ENCODE measurements around the gene WFIKKN1. TPM values are rescaled to one million over a fixed set of nuclear protein-coding genes. Genes with fewer than 3 reads are reported as not detected.

The WFIKKN1 gene
- total RNA-seq, 1 experiment from 2014 or later = 0.47 TPM

DNA sequence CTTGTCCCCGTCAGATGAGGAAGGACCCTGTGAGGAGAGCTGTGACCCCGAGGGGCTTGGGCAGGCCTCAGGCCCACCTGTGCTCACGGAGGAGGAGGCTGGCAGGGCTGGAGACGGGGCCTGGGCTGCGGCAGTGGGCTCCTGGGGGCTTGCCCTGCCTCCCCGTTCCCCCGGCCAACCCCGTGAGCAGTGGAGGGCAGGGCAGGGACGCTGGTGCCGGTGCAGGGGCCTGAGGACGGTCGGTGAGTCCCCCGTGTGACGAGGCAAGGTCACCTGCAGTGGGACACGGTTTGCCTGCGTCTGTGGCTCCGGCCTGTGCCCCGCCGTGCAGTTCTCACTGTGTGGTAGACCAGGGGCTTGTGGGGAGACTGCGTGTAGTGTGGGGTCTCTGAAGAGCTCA is 28.8 kb downstream of the WFIKKN1 start:
- Histone ChIP-seq H3K36me3 (ENCODE audit: control insufficient read depth in 1 of 2, insufficient read depth in 2 of 2, low read length in 2 of 2) (no peaks in the 10 kb centered on the region), H3K4me1 (ENCODE audit: control insufficient read depth in 1 of 2, insufficient read depth in 2 of 2, low read length in 2 of 2) (peaks cover 3 to 9% of the 10 kb centered on the region in 2 experiments; a peak in 2 of 4 replicates), H3K27me3 (ENCODE audit: insufficient read depth, low read length) (no peaks in the 10 kb centered on the region), H3K9me2 (ENCODE audit: insufficient read depth) (no peaks in the 10 kb centered on the region), H3K9ac (ENCODE audit: low read length) (no peak overlapping the region), H3K27ac (ENCODE audit: low read depth, low read length) (no peak overlapping the region; the same call in 1 of the 2 replicates), H4K20me1 (ENCODE audit: insufficient read depth) (no peaks in the 10 kb centered on the region), H3K4me3 (replicated peaks in 1 of 2; ENCODE audit: low read depth in 1 of 2, low read length in 2 of 2) (no peak overlapping the region), H2AFZ (ENCODE audit: low read depth, low read length, poor library complexity, severe bottlenecking) (no peak overlapping the region), H3K4me2 (ENCODE audit: low read length) (no peak overlapping the region), H3K9me3 (ENCODE audit: control insufficient read depth in 1 of 2, insufficient read depth in 1 of 2, low read depth in 1 of 2, low read length in 2 of 2) (no peaks in the 10 kb centered on the region), H3K79me2 (ENCODE audit: insufficient read depth, low read length) (no peaks in the 10 kb centered on the region)
- ChIA-PET RAD21 (ENCODE audit: low non-redundant PET in 1 of 2, low total read pairs in 2 of 2, uncharacterized antibody in 2 of 2, unreplicated experiment in 2 of 2) (no interaction called here), CTCF (interaction anchor here (1.1 to 2.6 kb wide), 2 partner anchors 11 to 24 kb away, joined by 3 to 13 read pairs; partner anchors contain the start of genes METTL26 and WDR90), POLR2A (interaction anchor here (1.9 kb wide), 1 partner anchor 8 kb away, joined by 4 read pairs; no protein-coding TSS in a partner anchor)
- TF ChIP-seq, protein P1, sequence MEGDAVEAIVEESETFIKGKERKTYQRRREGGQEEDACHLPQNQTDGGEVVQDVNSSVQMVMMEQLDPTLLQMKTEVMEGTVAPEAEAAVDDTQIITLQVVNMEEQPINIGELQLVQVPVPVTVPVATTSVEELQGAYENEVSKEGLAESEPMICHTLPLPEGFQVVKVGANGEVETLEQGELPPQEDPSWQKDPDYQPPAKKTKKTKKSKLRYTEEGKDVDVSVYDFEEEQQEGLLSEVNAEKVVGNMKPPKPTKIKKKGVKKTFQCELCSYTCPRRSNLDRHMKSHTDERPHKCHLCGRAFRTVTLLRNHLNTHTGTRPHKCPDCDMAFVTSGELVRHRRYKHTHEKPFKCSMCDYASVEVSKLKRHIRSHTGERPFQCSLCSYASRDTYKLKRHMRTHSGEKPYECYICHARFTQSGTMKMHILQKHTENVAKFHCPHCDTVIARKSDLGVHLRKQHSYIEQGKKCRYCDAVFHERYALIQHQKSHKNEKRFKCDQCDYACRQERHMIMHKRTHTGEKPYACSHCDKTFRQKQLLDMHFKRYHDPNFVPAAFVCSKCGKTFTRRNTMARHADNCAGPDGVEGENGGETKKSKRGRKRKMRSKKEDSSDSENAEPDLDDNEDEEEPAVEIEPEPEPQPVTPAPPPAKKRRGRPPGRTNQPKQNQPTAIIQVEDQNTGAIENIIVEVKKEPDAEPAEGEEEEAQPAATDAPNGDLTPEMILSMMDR (IDR thresholded peaks at IDR 0.05 in 2 of 3, conservative IDR thresholded peaks at IDR 0.05 in 1 of 3; ENCODE audit: borderline replicate concordance in 1 of 3, insufficient read depth in 1 of 3, low read depth in 2 of 3, low read length in 2 of 3) = no peak
- TF ChIP-seq RAD21 (IDR thresholded peaks at IDR 0.05; ENCODE audit: low read depth) (no peak), CEBPB (IDR thresholded peaks at IDR 0.05; ENCODE audit: low read depth) (no peak), ZNF274 (IDR thresholded peaks at IDR 0.05; ENCODE audit: low read depth, low read length) (no peak), YY1 (IDR thresholded peaks at IDR 0.05; ENCODE audit: extremely low read depth, insufficient replicate concordance, low read depth, low read length) (no peak), ZFX (IDR thresholded peaks at IDR 0.05) (no peak), TCF7L2 (IDR thresholded peaks at IDR 0.05; ENCODE audit: borderline replicate concordance, extremely low read depth, insufficient read depth, insufficient read length) (no peak), POLR2AphosphoS5 (IDR thresholded peaks at IDR 0.05; ENCODE audit: low read depth, low read length) (no peak), SRF (IDR thresholded peaks at IDR 0.05; ENCODE audit: low read depth) (no peak), EGR1 (IDR thresholded peaks at IDR 0.05; ENCODE audit: low read depth) (no peak), JUND (IDR thresholded peaks at IDR 0.05) (no peak), POLR2A (IDR thresholded peaks at IDR 0.05; ENCODE audit: borderline replicate concordance, extremely low read depth, insufficient read depth, insufficient read length) (no peak), EZH2phosphoT487 (IDR thresholded peaks at IDR 0.05; ENCODE audit: borderline replicate concordance) (no peak), SIN3A (IDR thresholded peaks at IDR 0.05; ENCODE audit: low read depth) (no peak), CBX3 (IDR thresholded peaks at IDR 0.05; ENCODE audit: low read depth) (no peak), SP1 (IDR thresholded peaks at IDR 0.05; ENCODE audit: low read depth) (no peak)
- TF ChIP-seq, protein P2, sequence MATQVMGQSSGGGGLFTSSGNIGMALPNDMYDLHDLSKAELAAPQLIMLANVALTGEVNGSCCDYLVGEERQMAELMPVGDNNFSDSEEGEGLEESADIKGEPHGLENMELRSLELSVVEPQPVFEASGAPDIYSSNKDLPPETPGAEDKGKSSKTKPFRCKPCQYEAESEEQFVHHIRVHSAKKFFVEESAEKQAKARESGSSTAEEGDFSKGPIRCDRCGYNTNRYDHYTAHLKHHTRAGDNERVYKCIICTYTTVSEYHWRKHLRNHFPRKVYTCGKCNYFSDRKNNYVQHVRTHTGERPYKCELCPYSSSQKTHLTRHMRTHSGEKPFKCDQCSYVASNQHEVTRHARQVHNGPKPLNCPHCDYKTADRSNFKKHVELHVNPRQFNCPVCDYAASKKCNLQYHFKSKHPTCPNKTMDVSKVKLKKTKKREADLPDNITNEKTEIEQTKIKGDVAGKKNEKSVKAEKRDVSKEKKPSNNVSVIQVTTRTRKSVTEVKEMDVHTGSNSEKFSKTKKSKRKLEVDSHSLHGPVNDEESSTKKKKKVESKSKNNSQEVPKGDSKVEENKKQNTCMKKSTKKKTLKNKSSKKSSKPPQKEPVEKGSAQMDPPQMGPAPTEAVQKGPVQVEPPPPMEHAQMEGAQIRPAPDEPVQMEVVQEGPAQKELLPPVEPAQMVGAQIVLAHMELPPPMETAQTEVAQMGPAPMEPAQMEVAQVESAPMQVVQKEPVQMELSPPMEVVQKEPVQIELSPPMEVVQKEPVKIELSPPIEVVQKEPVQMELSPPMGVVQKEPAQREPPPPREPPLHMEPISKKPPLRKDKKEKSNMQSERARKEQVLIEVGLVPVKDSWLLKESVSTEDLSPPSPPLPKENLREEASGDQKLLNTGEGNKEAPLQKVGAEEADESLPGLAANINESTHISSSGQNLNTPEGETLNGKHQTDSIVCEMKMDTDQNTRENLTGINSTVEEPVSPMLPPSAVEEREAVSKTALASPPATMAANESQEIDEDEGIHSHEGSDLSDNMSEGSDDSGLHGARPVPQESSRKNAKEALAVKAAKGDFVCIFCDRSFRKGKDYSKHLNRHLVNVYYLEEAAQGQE (IDR thresholded peaks at IDR 0.05; ENCODE audit: low read depth) = no peak
- TF ChIP-seq, protein P3, sequence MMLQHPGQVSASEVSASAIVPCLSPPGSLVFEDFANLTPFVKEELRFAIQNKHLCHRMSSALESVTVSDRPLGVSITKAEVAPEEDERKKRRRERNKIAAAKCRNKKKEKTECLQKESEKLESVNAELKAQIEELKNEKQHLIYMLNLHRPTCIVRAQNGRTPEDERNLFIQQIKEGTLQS (IDR thresholded peaks at IDR 0.05) = no peak
- intact Hi-C loops (cut with micrococcal nuclease) = loop anchor here (2.0 kb wide), 1 partner anchor 81 kb away; no protein-coding TSS in a partner anchor
- BruUV-seq (replicated peaks) = no TSS peak
- no peak for DNase-seq (ENCODE audit: low read depth, low spot score)
- no peak for ATAC-seq
